Naive thymus-derived CD4-positive, alpha-beta T cell (primary cell): ENCODE results near the gene DPP10. TPM values are rescaled to one million over a fixed set of nuclear protein-coding genes. Genes with fewer than 3 reads are reported as not detected.
"Not testable (repeated sequence)": the region's sequence is repeated elsewhere in the genome, so short reads cannot be mapped to it uniquely, and the experiment has no call there.

Source experiments
- ATAC-seq: fragments of 150-1000 bp; cut with Tn5 transposase; 2 replicates; pipeline ENCODE4 v1.10.0; 2021; ENCODE audit warnings: mild to moderate bottlenecking, moderate library complexity
- CTCF ChIA-PET: fragments of 350-600 bp; sonication (Branson Sonifier 250); formaldehyde crosslinking; loops from one replicate; lab custom pipeline; 2021; ENCODE audit warnings: antibody characterized with exemption; lab: Charles Lee
- POLR2A ChIA-PET: fragments of 350-600 bp; sonication (Branson Sonifier 250); formaldehyde crosslinking; loops from one replicate; lab custom pipeline; 2021; ENCODE audit warnings: antibody characterized with exemption, inconsistent platforms; lab: Charles Lee
- DNase-seq, 9 donors: peaks; one replicate each; pipeline versions ENCODE4 v3.0.0 to v3.0.0-alpha.2; 2020 to 2022; ENCODE audit warnings: mixed read lengths in 1 of 9
- H3K27ac ChIP-seq: one replicate; pipeline ENCODE4 v1.7.0; 2013; ENCODE audit warnings: mild to moderate bottlenecking, low read depth, low read length, moderate library complexity
- H3K27me3 ChIP-seq, 2 donors: one replicate each; pipeline ENCODE4 v1.7.0; 2013; ENCODE audit warnings: low read length in 2 of 2, mild to moderate bottlenecking in 2 of 2, moderate library complexity in 2 of 2; ENCODE audit not compliant: control insufficient read depth in 2 of 2, insufficient read depth in 2 of 2
- H3K36me3 ChIP-seq, 3 experiments: 1 replicate in 2 of 3; 2 replicates in 1 of 3; pipeline ENCODE4 v1.7.0; 2013; ENCODE audit warnings: low read length in 3 of 3, mild to moderate bottlenecking in 3 of 3, moderate library complexity in 1 of 3; ENCODE audit not compliant: insufficient read depth in 3 of 3, control insufficient read depth in 2 of 3
- H3K4me1 ChIP-seq, 2 donors: one replicate each; pipeline ENCODE4 v1.7.0; 2013; ENCODE audit warnings: low read length in 2 of 2, mild to moderate bottlenecking in 2 of 2, moderate library complexity in 1 of 2; ENCODE audit not compliant: control insufficient read depth in 2 of 2, insufficient read depth in 2 of 2
- H3K4me3 ChIP-seq: 2 replicates; pipeline ENCODE4 v1.7.0; 2013; ENCODE audit warnings: mild to moderate bottlenecking, low read length
- H3K9me3 ChIP-seq, 3 experiments: 1 replicate in 2 of 3; 2 replicates in 1 of 3; pipeline ENCODE4 v1.7.0; 2013; ENCODE audit warnings: low read length in 3 of 3; ENCODE audit not compliant: control insufficient read depth in 2 of 3
- H3K27ac Mint-ChIP-seq, 9 donors: one replicate each; pipeline ENCODE4 v1.8.0; 2020 to 2022; ENCODE audit warnings: mixed read lengths in 9 of 9, mild to moderate bottlenecking in 8 of 9, moderate library complexity in 5 of 9, inconsistent platforms in 2 of 9
- H3K27me3 Mint-ChIP-seq, 5 donors: one replicate each; pipeline ENCODE4 v1.8.0; 2021 to 2022; ENCODE audit warnings: mixed read lengths in 5 of 5, mild to moderate bottlenecking in 1 of 5
- H3K36me3 Mint-ChIP-seq, 5 donors: one replicate each; pipeline ENCODE4 v1.8.0; 2020 to 2022; ENCODE audit warnings: mixed read lengths in 5 of 5, mild to moderate bottlenecking in 3 of 5, inconsistent platforms in 1 of 5
- H3K4me1 Mint-ChIP-seq, 7 donors: one replicate each; pipeline ENCODE4 v1.8.0; 2020 to 2022; ENCODE audit warnings: mixed read lengths in 7 of 7, mild to moderate bottlenecking in 3 of 7, inconsistent platforms in 1 of 7
- H3K4me3 Mint-ChIP-seq, 10 donors: one replicate each; pipeline ENCODE4 v1.8.0; 2020 to 2022; ENCODE audit warnings: mild to moderate bottlenecking in 10 of 10, mixed read lengths in 10 of 10, moderate library complexity in 6 of 10, inconsistent platforms in 2 of 10
- H3K9me3 Mint-ChIP-seq, 11 donors: one replicate each; pipeline ENCODE4 v1.8.0; 2020 to 2022; ENCODE audit warnings: mixed read lengths in 11 of 11, mild to moderate bottlenecking in 4 of 11, inconsistent platforms in 1 of 11, moderate library complexity in 1 of 11
- intact Hi-C, 2 donors: fragments of 100-400 bp; cut with micrococcal nuclease; formaldehyde crosslinking; loops; one replicate each; pipeline ENCODE4 v1.15.1; 2023
- polyA plus RNA-seq, 2 donors: library from polyadenylated mRNA; unstranded; fragments of 300-500 nt; fragmentation: Illumina TruSeq; gene quantifications; one replicate each; pipeline ENCODE4 v1.2.3, GENCODE V29; 2021
- total RNA-seq, 6 experiments: library from RNA in 5 of 6; stranded (reverse) in 5 of 6; gene quantifications; 1 replicate in 5 of 6; 2 replicates in 1 of 6; pipeline ENCODE4 v1.2.3 and lab custom pipeline; 2021 to 2026

Gene DPP10
- total and polyA plus RNA-seq, 7 experiments from 2014 or later, result not detected

DNA sequence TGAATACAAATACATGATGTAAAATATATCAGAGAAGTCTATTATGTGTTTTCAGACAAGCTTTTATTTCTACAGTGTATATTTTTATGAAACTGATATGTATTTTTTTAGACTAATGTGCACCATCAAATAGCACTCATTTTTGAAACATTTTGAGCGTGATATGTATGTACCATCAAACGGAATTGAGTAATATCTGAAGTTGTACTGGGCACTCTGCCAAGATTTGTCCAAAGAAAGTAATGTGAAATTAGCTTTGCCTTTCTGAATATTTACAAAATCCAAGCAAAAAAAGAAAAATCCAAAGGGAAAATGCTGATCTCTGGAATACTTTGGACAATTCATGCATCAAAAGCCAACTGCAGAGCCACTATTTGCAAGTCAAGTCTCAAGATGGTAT is 972.0 kb downstream of the DPP10 start:
- POLR2A ChIA-PET, result no interaction called here
- H3K9me3 Mint-ChIP-seq, result peaks cover 3 to 32% (median 7%) of the 10 kb centered on the region in 11 donors
- H3K4me3 Mint-ChIP-seq, result no peak overlapping the region
- ATAC-seq (no peak), DNase-seq (no peak)
- no peaks in the 10 kb centered on the region for H3K9me3 ChIP-seq
- H3K27me3 Mint-ChIP-seq, result no peaks in the 10 kb centered on the region
- H3K4me1 Mint-ChIP-seq, result no peaks in the 10 kb centered on the region
- intact Hi-C loops, result no loop called here
- peaks cover 0 to 3% (median 0%) of the 10 kb centered on the region in 5 donors for H3K36me3 Mint-ChIP-seq
- H3K4me3 ChIP-seq, result no peak overlapping the region
- H3K27ac Mint-ChIP-seq, result no peak overlapping the region
- H3K27ac ChIP-seq, result no peak overlapping the region
- H3K4me1 ChIP-seq, result no peaks in the 10 kb centered on the region
- no peaks in the 10 kb centered on the region for H3K27me3 ChIP-seq
- CTCF ChIA-PET, result no interaction called here
- H3K36me3 ChIP-seq, result no peaks in the 10 kb centered on the region

DNA sequence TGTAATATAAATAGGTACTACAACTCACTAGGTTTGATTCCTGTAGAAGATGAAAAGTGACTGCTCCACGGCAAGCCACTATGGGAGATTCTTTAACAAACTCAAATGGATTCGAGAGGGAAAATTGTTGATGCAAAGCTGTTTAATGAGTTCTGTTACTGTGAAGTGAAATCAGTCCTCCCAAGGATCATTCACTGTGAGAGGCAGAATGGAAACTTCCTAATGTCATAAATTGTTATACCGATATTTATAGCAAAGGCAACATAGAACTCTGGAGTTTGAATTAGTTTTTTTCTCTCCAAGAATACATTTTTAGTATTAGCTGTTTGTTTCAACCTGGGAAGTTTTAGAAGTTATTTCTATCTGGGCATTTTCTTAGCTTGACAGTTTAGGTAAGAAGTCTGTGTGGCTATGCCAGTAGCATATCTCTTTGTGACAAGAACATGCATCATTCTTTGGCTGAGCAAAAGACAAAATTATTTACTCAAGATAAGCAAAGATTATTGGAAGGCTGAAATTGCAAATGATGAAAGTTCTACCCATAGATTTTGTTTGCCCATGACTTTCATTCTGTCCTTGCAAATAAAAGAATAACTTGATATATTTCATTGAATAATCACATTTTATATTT is 979.7 kb downstream of the DPP10 start:
- Mint-ChIP-seq H3K4me3 (no peak overlapping the region), H3K36me3 (peaks cover 0 to 3% (median 0%) of the 10 kb centered on the region in 5 donors), H3K27ac (no peak overlapping the region), H3K27me3 (no peaks in the 10 kb centered on the region), H3K9me3 (peaks cover 4 to 24% (median 12%) of the 10 kb centered on the region in 11 donors), H3K4me1 (no peaks in the 10 kb centered on the region)
- Histone ChIP-seq H3K27me3 (no peaks in the 10 kb centered on the region), H3K36me3 (no peaks in the 10 kb centered on the region), H3K27ac (no peak overlapping the region), H3K4me3 (no peak overlapping the region), H3K9me3 (no peaks in the 10 kb centered on the region), H3K4me1 (no peaks in the 10 kb centered on the region)
- POLR2A ChIA-PET, result no interaction called here
- intact Hi-C loops, result no loop called here
- CTCF ChIA-PET, result no interaction called here
- ATAC-seq (no peak), DNase-seq (no peak)

- Mint-ChIP-seq H3K36me3 (no peaks in the 10 kb centered on the region), H3K27ac (no peak overlapping the region), H3K4me1 (no peaks in the 10 kb centered on the region), H3K4me3 (no peak overlapping the region), H3K27me3 (no peaks in the 10 kb centered on the region), H3K9me3 (peaks cover 6 to 31% (median 14%) of the 10 kb centered on the region in 11 donors)
- Histone ChIP-seq H3K4me3 (no peak overlapping the region), H3K9me3 (no peaks in the 10 kb centered on the region), H3K4me1 (no peaks in the 10 kb centered on the region), H3K27me3 (no peaks in the 10 kb centered on the region), H3K36me3 (no peaks in the 10 kb centered on the region), H3K27ac (no peak overlapping the region)
- DNase-seq (no peak), ATAC-seq (no peak)
- CTCF ChIA-PET, result no interaction called here
- POLR2A ChIA-PET, result no interaction called here
- intact Hi-C loops, result no loop called here
Measured at GRCh38 chr2:115427436-115427835, 985.0 kb downstream of the DPP10 start.

- H3K36me3 ChIP-seq, H3K36me3 Mint-ChIP-seq, H3K27ac Mint-ChIP-seq, ATAC-seq, H3K27me3 Mint-ChIP-seq, H3K4me1 ChIP-seq, POLR2A ChIA-PET, H3K27ac ChIP-seq, H3K4me3 ChIP-seq, H3K27me3 ChIP-seq, CTCF ChIA-PET, DNase-seq, H3K4me3 Mint-ChIP-seq, H3K4me1 Mint-ChIP-seq, H3K9me3 ChIP-seq, intact Hi-C loops: not testable (repeated sequence)
- H3K9me3 Mint-ChIP-seq, result peaks cover 4 to 21% (median 13%) of the 10 kb centered on the region in 11 donors
Measured at GRCh38 chr2:115440746-115441145, 998.3 kb downstream of the DPP10 start.

DNA sequence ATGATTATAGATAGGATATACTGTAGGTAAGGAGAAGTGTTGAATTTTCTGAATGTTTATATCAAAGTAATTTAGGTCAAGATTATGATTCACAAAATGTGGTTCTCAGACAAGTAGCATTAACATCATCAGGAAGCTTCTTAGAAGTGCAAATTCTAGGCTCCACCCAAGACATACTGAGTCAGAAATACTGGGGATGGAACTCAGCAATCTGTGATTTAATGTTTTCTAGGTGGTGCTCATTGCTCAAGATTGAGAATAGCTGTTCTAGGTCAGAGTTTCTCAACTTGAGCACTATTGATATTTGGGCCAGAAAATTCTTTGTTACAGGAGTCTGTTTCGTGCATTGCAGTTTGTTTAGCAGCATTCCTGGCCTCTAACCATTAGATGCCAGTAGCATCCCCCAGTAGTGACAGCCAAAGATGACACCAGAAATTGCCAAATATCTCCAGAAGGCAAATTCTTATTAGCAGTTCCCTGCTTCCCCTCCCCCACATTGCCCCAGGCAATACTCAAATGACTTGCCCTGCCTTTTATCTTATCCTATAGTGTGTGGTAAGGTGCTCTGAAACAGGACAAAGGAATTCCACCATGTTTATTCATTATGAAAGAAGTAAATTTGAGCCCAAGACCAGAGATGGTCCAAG is 1001.2 kb downstream of the DPP10 start:
- Mint-ChIP-seq H3K4me1 (no peaks in the 10 kb centered on the region), H3K9me3 (peaks cover 4 to 28% (median 17%) of the 10 kb centered on the region in 11 donors), H3K27me3 (no peaks in the 10 kb centered on the region), H3K36me3 (no peaks in the 10 kb centered on the region), H3K4me3 (no peak overlapping the region), H3K27ac (no peak overlapping the region)
- Histone ChIP-seq H3K9me3 (peaks cover 0 to 3% (median 0%) of the 10 kb centered on the region in 3 experiments), H3K27me3 (no peaks in the 10 kb centered on the region), H3K36me3 (no peaks in the 10 kb centered on the region), H3K4me3 (no peak overlapping the region), H3K4me1 (no peaks in the 10 kb centered on the region), H3K27ac (no peak overlapping the region)
- intact Hi-C loops, result no loop called here
- ATAC-seq, result no peak
- no peak for DNase-seq
- ChIA-PET POLR2A (no interaction called here), CTCF (no interaction called here)

- intact Hi-C loops, result no loop called here
- Histone ChIP-seq H3K27ac (no peak overlapping the region), H3K4me3 (no peak overlapping the region), H3K27me3 (no peaks in the 10 kb centered on the region), H3K4me1 (no peaks in the 10 kb centered on the region), H3K36me3 (no peaks in the 10 kb centered on the region), H3K9me3 (no peaks in the 10 kb centered on the region)
- Mint-ChIP-seq H3K27ac (no peak overlapping the region), H3K27me3 (no peaks in the 10 kb centered on the region), H3K4me3 (no peak overlapping the region), H3K36me3 (no peaks in the 10 kb centered on the region), H3K4me1 (no peaks in the 10 kb centered on the region), H3K9me3 (peaks cover 0 to 18% (median 2%) of the 10 kb centered on the region in 11 donors)
- ATAC-seq (no peak), DNase-seq (no peak)
- CTCF ChIA-PET, result no interaction called here
- POLR2A ChIA-PET, result no interaction called here
Measured at GRCh38 chr2:115460008-115460407, 1017.6 kb downstream of the DPP10 start.

DNA sequence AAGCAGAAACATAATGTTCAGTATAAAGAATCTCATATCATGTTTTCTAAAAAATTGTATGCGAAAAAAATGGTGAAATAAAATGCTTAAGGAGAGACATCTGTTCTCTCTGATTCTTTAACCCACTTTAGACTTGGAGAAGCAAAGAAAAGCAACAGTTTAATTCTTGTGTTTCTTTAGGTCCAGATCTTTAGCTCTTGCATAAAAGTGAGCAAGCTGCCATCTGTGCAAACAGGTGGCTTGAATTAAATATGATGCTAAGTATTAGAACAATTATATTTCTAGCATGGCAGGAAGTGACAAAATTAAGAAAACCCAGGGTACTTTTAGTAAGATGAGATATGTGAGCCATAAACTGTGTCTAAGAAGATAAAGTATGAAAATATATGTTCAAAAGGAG is 1038.3 kb downstream of the DPP10 start:
- DNase-seq (no peak), ATAC-seq (no peak)
- CTCF ChIA-PET, result no interaction called here
- H3K4me1 ChIP-seq, result no peaks in the 10 kb centered on the region
- Mint-ChIP-seq H3K4me3 (no peak overlapping the region), H3K9me3 (peaks cover 0 to 26% (median 11%) of the 10 kb centered on the region in 11 donors), H3K27ac (no peak overlapping the region), H3K4me1 (no peaks in the 10 kb centered on the region), H3K27me3 (no peaks in the 10 kb centered on the region), H3K36me3 (no peaks in the 10 kb centered on the region)
- no peak overlapping the region for H3K4me3 ChIP-seq
- no peaks in the 10 kb centered on the region for H3K36me3 ChIP-seq
- POLR2A ChIA-PET, result no interaction called here
- intact Hi-C loops, result no loop called here
- H3K9me3 ChIP-seq, result no peaks in the 10 kb centered on the region
- no peak overlapping the region for H3K27ac ChIP-seq
- H3K27me3 ChIP-seq, result no peaks in the 10 kb centered on the region
